BE2C (cell line): ENCODE data around the gene IGFBP1.

Experiments used
- DNase-seq: peaks from one replicate; pipeline ENCODE4 v3.0.0-alpha.2; 2020
- H3K27me3 ChIP-seq: fragments of 250-450 bp; sonication (Bioruptor Pico); 2 replicates; pipeline ENCODE4 v1.5.1; 2020; ENCODE audit warnings: mild to moderate bottlenecking
- H3K36me3 ChIP-seq: fragments of 250-450 bp; sonication (Bioruptor Pico); 2 replicates; pipeline ENCODE4 v1.5.1; 2020; ENCODE audit warnings: mild to moderate bottlenecking
- H3K4me1 ChIP-seq: fragments of 250-450 bp; sonication (Bioruptor Pico); 2 replicates; pipeline ENCODE4 v1.5.1; 2020
- H3K4me3 ChIP-seq: 2 replicates; pipeline ENCODE4 v1.5.1; 2011; ENCODE audit warnings: low read depth, low read length
- H3K9me3 ChIP-seq: fragments of 250-450 bp; sonication (Bioruptor Pico); 2 replicates; pipeline ENCODE4 v1.5.1; 2020
- TF ChIP-seq, protein P1 (sequence below): IDR thresholded peaks from 2 replicates; pipeline ENCODE4 v1.5.1; 2012; ENCODE audit warnings: mild to moderate bottlenecking, low read depth, low read length

The IGFBP1 gene

DNA sequence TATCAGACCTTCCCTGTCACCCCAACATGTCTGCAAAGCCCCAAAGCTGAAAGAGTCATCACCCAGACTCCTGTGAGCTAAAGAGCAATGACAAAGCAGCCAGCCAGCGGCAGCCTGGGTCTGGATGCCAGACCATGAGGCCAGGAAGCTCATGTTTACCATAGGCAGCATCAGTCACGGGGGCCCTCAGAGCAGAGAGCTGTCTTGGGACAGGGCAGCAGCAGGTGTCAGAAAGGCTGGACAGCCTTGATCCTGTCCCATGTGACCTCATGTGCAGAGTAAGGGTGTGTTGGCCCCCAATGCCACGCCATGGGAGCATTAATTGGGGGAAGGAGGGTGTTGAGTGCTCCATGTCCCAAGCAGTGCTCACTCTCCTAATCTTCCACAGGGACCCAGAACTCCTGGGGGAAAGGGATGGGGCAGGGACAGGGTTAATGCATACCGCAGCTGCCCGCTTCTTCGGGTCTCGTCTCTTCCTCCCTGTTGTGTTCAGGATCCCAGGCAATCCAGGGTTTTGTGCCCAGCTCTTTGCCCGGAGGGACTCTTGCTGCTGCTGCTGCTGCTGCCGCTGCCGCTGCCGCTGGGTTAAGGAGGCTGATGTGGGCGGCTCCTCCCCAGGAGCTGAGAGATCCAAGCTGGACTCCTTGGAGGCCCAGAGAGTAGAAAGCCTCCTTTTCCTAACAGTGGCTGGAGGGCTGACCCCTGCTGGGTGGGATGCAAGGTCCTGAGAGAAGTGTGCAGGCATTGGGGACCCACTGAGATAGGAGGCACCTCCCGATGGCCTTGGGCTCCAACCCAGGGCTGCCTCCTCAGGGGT is 22.5 kb upstream of the IGFBP1 start:
- TF ChIP-seq, protein P1, sequence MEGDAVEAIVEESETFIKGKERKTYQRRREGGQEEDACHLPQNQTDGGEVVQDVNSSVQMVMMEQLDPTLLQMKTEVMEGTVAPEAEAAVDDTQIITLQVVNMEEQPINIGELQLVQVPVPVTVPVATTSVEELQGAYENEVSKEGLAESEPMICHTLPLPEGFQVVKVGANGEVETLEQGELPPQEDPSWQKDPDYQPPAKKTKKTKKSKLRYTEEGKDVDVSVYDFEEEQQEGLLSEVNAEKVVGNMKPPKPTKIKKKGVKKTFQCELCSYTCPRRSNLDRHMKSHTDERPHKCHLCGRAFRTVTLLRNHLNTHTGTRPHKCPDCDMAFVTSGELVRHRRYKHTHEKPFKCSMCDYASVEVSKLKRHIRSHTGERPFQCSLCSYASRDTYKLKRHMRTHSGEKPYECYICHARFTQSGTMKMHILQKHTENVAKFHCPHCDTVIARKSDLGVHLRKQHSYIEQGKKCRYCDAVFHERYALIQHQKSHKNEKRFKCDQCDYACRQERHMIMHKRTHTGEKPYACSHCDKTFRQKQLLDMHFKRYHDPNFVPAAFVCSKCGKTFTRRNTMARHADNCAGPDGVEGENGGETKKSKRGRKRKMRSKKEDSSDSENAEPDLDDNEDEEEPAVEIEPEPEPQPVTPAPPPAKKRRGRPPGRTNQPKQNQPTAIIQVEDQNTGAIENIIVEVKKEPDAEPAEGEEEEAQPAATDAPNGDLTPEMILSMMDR: no peak
- Histone ChIP-seq H3K9me3 (no peaks in the 10 kb centered on the region), H3K27me3 (no peaks in the 10 kb centered on the region; the same call in 1 of the 2 replicates), H3K4me1 (no peaks in the 10 kb centered on the region), H3K36me3 (no peaks in the 10 kb centered on the region), H3K4me3 (no peak overlapping the region)
- DNase-seq: no peak

DNA sequence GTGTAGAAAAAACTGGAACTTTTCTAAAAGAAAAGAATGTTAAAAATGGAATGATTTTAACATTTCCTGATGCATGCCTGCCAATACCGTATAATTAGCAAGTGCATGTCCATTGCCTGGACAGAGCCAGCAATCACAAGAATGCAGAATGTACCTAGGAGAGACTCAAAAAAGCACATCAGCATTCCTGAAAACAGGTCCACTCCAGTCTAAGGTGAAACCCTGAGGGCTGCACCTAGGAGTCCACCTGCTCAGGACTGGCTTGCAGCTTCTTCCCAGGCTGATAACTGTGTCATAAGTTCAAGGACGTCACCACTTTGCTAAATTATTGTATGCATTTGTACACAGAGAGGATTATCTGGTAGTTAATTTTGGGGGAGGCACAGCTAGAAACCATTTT is 20.8 kb upstream of the IGFBP1 start:
- no peaks in the 10 kb centered on the region for H3K27me3 ChIP-seq
- H3K4me3 ChIP-seq: no peak overlapping the region
- no peak for DNase-seq
- no peaks in the 10 kb centered on the region for H3K36me3 ChIP-seq
- H3K4me1 ChIP-seq: no peaks in the 10 kb centered on the region
- TF ChIP-seq, protein P1: no peak
- H3K9me3 ChIP-seq: no peaks in the 10 kb centered on the region

DNA sequence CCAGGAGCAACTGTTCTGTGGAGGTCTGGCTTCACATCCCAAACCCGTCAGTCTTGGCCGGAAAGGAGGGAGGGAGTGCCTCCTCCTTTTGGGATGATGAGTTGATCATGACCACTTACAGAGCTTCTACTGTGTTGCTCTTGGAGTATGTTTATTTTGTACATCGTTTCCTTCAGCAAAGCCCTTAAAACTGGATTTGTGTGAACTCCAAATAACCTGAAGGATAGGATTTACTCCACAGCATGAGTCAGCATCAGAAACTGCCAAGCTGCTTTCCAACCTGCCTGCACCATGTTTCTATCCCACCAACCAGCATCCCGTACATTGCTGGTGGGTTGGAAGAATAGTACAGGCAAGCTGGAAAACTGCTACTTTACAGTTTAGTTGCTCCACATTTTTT is 18.9 kb upstream of the IGFBP1 start:
- Histone ChIP-seq H3K4me1 (no peaks in the 10 kb centered on the region), H3K36me3 (no peaks in the 10 kb centered on the region), H3K9me3 (no peaks in the 10 kb centered on the region), H3K4me3 (no peak overlapping the region), H3K27me3 (no peaks in the 10 kb centered on the region)
- TF ChIP-seq, protein P1: no peak
- DNase-seq: no peak

DNA sequence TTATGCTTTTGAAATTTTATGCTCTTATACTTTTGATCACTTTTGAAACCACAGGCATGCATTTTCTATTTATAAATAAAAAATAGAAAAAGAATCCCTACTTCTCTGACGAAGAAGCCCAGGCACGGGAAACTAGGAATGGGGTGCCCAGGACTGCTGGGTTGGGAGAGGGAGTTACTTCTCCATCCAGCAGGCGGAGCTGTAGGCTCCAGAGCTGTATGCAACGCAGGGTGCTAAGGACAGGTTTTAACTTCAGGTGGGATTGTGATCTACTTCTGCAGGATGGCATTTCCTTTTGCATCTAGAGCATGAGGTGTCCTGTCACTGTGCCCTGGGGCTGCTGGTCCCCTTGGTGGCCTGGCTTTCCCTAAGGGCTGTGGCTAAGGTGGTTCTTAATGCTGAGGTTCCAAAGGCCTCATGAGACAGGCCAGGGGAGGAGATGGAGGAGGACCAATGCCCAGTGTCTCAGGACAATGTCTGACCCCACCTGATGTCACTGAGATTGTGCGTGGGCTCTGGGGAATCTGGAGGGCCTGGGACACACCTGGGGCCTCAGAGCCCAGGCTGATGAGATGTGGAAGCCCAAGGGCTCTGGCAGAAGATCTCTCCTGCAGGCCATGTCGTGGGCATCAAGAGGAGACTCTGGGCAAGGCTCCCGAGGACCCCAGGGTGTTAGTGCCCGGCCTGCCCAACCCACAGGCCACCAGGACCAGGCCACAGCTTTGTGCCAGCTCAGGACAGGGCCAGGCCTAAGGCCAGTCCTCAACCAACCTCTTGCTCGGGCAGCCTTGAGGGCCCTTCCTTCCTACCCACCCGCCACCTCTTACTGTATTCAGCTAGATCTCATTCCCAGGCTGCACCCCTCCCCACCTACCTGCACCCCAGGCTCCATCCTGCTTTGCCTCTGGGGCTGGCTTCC is 15.9 kb upstream of the IGFBP1 start:
- no peaks in the 10 kb centered on the region for H3K36me3 ChIP-seq
- DNase-seq: peak; percentile 24
- TF ChIP-seq, protein P1: peak; percentile 72

DNA sequence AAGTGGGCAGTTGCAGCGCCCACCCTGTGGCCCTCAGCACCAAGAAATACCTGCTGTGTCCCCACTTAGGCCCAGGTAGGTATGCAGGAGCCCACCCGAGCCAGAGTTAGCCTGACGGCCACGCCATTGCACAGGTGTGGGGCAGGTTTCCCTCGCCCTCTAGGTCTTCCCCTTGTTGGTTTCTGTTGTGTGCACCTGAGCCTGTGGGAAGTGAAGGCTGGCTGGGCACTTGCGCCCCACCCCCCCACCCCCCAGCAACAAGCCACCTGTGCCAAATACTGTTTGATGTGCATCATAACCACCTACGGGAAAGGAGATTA is 15.3 kb upstream of the IGFBP1 start, which contains the start of gene CCDC201:
Gene CCDC201, minus strand, starts transcription at position 48 of the 320 bp plus-strand sequence. CDS start 75 bp downstream, outside the sequence.
- Histone ChIP-seq H3K27me3 (no peaks in the 10 kb centered on the region), H3K4me3 (no peak within 1 kb of the TSS), H3K36me3 (no peaks in the 10 kb centered on the region), H3K9me3 (no peaks in the 10 kb centered on the region), H3K4me1 (no peaks in the 10 kb centered on the region)
- TF ChIP-seq, protein P1: no peak
- no peak for DNase-seq

More for the DNA sequence above, 15.9 kb upstream of the IGFBP1 start:
- no peak overlapping the region for H3K4me3 ChIP-seq
- H3K9me3 ChIP-seq: no peaks in the 10 kb centered on the region
- no peaks in the 10 kb centered on the region for H3K27me3 ChIP-seq
- no peaks in the 10 kb centered on the region for H3K4me1 ChIP-seq
